ENCODE data around the gene RPS6KB2.
"Not testable (repeated sequence)": the region's sequence is repeated elsewhere in the genome, so short reads cannot be mapped to it uniquely, and the experiment has no call there.

RPS6KB2 gene

DNA sequence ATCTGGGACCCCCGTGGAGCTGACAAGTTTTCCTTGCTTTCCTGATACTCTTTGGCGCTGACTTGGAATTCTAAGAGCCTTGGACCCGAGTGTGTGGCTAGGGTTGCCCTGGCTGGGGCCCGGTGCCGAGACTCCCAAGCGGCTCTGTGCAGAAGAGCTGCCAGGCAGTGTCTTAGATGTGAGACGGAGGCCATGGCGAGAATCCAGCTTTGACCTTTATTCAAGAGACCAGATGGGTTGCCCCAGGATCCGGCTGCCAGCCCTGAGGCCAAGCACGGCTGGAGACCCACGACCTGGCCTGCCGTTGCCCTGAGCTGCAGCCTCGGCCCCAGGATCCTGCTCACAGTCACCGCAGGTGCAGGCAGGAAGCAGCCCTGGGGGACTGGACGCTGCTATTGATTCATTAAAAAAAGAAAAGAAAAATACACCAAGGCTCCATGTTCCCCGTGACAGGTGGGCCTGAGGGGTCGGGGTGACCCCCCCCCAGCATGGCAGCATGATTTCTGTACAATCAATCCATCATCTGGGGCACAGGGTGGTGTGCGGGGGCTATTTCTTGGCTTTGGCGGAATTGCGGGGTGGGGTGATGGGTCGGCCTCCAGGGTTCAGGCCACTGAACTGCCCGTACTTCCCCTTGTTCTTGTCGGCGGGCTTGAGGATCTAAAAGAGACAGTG, 30.2 kb upstream of the RPS6KB2 start:
- TF ChIP-seq, protein P1, sequence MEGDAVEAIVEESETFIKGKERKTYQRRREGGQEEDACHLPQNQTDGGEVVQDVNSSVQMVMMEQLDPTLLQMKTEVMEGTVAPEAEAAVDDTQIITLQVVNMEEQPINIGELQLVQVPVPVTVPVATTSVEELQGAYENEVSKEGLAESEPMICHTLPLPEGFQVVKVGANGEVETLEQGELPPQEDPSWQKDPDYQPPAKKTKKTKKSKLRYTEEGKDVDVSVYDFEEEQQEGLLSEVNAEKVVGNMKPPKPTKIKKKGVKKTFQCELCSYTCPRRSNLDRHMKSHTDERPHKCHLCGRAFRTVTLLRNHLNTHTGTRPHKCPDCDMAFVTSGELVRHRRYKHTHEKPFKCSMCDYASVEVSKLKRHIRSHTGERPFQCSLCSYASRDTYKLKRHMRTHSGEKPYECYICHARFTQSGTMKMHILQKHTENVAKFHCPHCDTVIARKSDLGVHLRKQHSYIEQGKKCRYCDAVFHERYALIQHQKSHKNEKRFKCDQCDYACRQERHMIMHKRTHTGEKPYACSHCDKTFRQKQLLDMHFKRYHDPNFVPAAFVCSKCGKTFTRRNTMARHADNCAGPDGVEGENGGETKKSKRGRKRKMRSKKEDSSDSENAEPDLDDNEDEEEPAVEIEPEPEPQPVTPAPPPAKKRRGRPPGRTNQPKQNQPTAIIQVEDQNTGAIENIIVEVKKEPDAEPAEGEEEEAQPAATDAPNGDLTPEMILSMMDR (conservative IDR thresholded peaks at IDR 0.05; ENCODE audit: low read length): no peak
- H3K4me3 ChIP-seq (ENCODE audit: low read length): no peak overlapping the region
- no peak for DNase-seq (ENCODE audit: low read depth)

DNA sequence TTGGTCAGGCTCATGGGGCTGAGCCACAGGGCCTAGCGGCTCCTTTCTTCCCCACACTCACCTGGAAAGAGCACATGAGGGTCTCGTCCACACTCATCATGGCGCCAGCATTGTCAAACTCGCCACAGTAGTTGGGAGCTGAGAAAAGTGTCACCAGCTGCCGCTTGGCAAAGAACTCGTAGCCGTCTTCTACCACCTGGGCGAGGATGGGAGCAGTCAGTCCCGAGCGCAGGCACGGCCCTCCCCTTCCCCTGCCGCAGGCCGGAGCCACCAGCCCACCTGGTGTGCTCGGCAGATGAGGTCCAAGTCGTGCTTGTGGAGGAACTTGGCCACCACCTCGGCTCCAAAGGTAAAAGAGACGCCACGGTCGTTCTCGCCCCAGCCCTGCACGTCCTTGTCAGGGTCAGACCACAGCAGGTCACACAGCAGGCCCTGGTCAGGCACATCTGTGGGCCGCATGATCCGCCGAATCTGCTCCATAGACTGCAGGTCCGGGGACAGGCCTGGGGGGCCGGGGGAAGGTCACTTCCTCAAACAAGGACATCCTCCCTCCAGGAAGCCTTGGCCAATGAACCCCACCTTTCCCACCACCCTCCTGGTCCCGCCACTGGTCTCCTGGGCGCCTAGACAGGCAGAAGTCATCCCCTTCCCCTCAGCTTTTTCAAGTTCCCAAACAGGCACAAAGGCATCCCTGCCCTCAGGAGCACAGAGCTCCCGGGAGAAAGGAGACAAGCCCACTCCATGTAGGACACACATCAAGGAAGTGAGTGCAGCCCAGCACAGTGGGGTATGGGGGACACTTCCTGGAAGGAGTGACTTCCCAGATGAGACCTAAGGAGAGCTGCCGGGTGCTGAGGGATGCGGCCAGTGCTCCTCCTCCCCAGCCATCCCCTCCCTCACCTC, 29.4 kb upstream of the RPS6KB2 start:
- H3K4me3 ChIP-seq (ENCODE audit: low read length): no peak overlapping the region; the same call in 1 of the 2 replicates
- DNase-seq (ENCODE audit: low read depth): no peak
- TF ChIP-seq, protein P1 (conservative IDR thresholded peaks at IDR 0.05; ENCODE audit: low read length): no peak

DNA sequence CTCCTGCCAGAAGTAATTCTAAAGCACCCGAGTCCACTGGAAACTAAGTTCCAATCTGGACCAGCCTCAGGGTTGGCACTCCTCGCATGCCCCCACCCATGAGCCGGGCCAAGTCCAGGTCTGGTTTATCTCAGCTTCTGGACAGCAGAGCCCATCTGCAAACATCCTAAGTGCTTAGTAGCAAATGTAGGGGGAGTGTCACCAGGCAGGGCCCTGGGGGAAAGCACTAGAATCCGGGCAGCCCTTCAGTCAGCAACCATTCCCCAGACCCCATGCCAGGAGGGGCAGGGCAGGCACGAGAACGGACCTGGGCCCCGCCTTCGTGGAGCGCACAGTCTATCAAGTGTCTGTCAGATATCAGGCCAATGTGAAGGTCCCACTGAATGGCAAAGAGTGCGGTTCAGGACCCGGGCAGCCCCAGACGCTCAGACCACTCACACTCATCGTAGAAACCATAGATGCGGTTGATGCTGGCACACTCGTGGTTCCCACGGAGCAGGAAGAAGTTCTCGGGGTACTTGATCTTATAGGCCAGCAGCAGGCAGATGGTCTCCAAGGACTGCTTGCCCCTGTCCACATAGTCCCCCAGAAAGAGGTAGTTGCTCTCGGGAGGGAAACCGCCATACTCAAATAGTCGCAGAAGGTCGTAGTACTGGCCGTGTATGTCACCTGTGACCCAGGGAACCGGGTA, 27.9 kb upstream of the RPS6KB2 start:
- DNase-seq (ENCODE audit: low read depth): no peak
- TF ChIP-seq, protein P1 (conservative IDR thresholded peaks at IDR 0.05; ENCODE audit: low read length): no peak
- H3K4me3 ChIP-seq (ENCODE audit: low read length): peak overlapping the region; percentile 88

DNA sequence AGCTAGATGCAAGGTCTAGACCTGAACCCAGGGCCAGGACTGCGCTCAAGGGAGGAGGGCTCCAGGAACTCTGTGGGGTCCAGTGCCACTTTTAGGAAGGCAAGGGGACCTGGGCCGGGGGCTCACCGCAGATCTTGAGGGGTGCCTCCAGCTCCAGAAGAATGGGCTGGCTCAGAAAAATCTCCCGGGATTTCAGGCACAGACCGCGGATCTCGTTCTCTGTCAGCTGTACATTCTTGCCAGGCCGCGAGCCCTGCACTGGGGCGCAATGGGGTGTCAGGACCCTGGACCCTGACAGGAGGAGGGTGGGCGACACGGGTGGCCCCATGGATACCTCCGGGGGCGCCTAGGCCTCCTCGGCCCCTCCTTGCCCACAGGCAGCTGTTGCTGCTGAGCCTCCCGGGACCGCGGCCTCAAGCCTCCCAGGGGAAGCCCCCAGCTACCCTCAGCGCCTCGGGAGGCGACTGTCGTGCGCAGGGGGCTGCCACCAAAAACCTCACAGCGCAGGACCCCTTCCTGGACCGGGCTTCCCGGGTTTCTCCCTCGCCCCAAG, 27.3 kb upstream of the RPS6KB2 start:
- TF ChIP-seq, protein P1 (conservative IDR thresholded peaks at IDR 0.05; ENCODE audit: low read length): no peak
- H3K4me3 ChIP-seq (ENCODE audit: low read length): peak overlapping the region; percentile 88
- no peak for DNase-seq (ENCODE audit: low read depth)

DNA sequence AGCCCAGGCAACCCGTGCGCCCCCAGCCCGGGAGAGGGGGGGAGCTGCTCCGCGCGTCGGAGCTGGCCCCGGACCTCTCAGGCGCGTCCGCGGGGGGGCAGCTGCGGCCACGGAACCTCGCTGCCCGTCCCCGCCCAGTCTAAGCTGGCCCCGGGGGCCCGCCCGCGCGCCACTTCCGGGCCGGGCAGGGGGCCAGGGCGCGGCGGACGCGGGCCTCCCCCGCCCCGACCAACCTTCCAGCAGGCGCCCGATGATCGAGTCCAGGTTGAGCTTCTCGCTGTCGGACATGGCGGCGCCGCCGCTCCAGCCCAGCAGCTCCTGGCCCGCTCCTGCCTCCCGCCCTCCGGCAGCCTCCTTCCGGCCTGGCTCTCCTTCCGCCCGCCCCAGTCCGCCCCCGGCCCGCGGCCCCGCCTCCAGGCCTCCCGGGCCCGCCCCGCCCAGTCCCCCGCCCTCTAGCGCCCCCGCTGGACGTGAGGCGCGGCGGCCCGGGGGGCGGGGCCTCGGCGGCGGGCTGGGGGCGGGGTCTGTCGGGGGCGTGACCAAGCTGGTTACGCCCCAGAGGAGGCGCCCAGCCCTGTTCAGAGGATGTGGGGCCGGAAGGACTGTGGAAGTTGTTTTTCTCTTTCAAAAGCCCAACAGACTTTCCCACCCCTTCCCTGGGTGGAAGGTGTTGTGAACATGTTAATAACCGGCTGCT, 26.7 kb upstream of the RPS6KB2 start, which contains the start of gene PPP1CA:
TSS of gene PPP1CA (minus strand) at position 364 of the 697 bp plus-strand sequence. CDS start at position 288, 76 bp downstream.
- peak within 1 kb of the TSS; percentile 88 for H3K4me3 ChIP-seq (ENCODE audit: low read length)
- TF ChIP-seq, protein P1 (conservative IDR thresholded peaks at IDR 0.05; ENCODE audit: low read length): no peak
- peak; percentile 87 for DNase-seq (ENCODE audit: low read depth)

DNA sequence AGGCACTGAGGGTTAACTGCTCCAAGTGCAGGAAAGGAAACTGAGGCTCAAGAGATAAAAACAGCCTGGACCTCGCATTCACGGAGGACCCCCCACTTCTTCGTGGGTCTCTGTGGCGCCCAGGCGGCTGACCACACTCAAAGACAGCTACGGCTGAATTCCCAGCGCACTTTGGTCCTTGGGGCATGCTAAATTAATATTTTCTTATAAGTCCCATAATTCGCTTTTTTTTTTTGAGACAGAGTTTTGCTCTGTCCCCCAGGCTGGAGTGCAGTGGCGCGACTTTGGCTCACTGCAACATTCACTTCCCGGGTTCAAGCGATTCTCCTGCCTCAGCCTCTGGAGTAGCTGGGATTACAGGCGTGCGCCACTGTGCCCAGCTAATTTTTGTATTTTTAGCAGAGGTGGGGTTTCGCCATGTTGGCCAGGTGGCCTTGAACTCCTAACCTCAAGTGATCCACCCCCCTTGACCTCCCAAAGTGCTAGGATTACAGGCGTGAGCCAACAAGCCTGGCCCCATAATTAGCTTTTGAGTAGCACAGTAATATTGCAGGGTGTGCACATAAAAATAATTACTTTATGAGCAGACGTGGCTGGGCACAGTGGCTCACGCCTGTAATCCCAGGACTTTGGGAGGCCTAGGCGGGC, 26.0 kb upstream of the RPS6KB2 start:
- not testable (repeated sequence) for DNase-seq (ENCODE audit: low read depth)
- H3K4me3 ChIP-seq (ENCODE audit: low read length): peak overlapping the region; percentile 55

DNA sequence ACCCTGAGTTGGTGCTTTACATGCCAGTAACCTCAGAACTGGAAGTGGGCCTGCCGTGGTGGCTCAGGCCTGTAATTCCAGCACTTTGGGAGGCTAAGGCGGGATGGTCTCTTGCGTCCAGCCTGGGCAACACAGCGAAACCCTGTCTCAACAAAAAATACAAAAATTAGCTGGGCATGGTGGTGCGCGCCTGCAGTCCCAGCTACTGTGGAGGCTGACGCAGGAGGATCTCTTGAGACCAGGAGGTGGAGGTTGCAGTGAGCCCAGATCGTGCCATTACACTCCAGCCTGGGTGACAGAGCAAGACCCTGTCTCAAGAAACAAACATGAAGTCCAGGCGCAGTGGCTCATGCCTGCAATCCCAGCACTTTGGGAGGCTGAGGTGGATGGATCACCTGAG, 25.2 kb upstream of the RPS6KB2 start:
- H3K4me3 ChIP-seq (ENCODE audit: low read length); DNase-seq (ENCODE audit: low read depth): not testable (repeated sequence)
